ENCODE data around the gene CAPZB. TPM values are rescaled to one million over a fixed set of nuclear protein-coding genes. Genes with fewer than 3 reads are reported as not detected.

Gene CAPZB
- total and polyA plus RNA-seq, 2 donors (not counting 3 experiments of a cell fraction or from before 2014, with no cell fraction given), result 196 to 347 TPM

DNA sequence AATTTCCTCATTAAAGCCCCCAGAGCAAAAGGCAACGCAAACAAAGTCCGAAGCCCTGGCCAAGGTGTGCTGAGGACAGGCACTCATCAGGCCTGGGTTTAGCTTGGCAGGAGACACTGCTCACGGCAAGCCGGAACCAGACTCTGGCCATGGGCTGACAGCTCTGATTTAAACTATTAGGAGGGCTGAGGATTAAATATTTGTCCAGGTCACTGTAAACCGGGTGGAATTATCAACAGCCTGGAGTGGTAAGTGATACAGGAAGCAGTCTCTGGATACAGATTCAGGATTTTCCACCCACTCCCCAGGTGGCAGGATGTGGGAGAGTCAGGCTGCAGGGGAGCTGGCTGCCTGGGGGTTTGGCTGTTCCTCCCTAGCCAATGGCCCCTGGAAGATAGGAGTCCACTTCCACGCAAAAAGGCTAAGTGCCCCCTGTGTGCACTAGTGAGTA, 130.8 kb downstream of the CAPZB start:
- Histone ChIP-seq H3K9me3 (replicated peaks; ENCODE audit: control insufficient read depth, insufficient read depth, low read length) (no peaks in the 10 kb centered on the region), H3K36me3 (ENCODE audit: control insufficient read depth in 2 of 2, extremely low read depth in 1 of 2, insufficient read depth in 2 of 2, low read length in 2 of 2) (peaks cover 4 to 42% of the 10 kb centered on the region in 2 experiments)
- DNase-seq (ENCODE audit: low read depth, low spot score), result no peak

More for the DNA sequence above, 130.8 kb downstream of the CAPZB start:
- Histone ChIP-seq H3K79me2 (ENCODE audit: control insufficient read depth, insufficient read depth, low read length) (peaks cover 2% of the 10 kb centered on the region), H3K9me1 (replicated peaks; ENCODE audit: control insufficient read depth, extremely low read depth, insufficient read depth, low read length) (no peaks in the 10 kb centered on the region), H3K27me3 (ENCODE audit: control insufficient read depth in 2 of 2, insufficient read depth in 2 of 2, low read length in 2 of 2) (no peaks in the 10 kb centered on the region), H2AFZ (ENCODE audit: low read depth, low read length) (no peak overlapping the region), H3K27ac (ENCODE audit: insufficient read depth, low read depth, low read length) (no peak overlapping the region), H3K4me2 (ENCODE audit: insufficient read depth, low read length) (no peak overlapping the region), H3K4me3 (replicated peaks in 1 of 3; ENCODE audit: insufficient read depth in 1 of 3, low read depth in 1 of 3, low read length in 3 of 3) (no peak overlapping the region), H3K9ac (replicated peaks; ENCODE audit: extremely low read depth, insufficient read depth, low read length) (no peak overlapping the region), H4K20me1 (replicated peaks; ENCODE audit: control insufficient read depth, extremely low read depth, insufficient read depth, low read length) (no peaks in the 10 kb centered on the region), H3K4me1 (ENCODE audit: control insufficient read depth, extremely low read depth, insufficient read depth, low read length) (no peaks in the 10 kb centered on the region)
- intact Hi-C loops (cut with micrococcal nuclease) (no loop called here), dilution Hi-C loops (cut with MboI; ENCODE audit: extremely low pct_ligation_motif_present, low sequenced_read_pairs) (no loop called here)
- no peak for FAIRE-seq
- CTCF ChIA-PET, result interaction anchor here (1.1 to 1.7 kb wide), 3 partner anchors 9 to 13 kb away, joined by 3 to 6 read pairs (median 4); no protein-coding TSS in a partner anchor
- no TSS peak for BruUV-seq (replicated peaks)
- TF ChIP-seq FOS (IDR thresholded peaks at IDR 0.05; ENCODE audit: borderline replicate concordance, insufficient read depth, low read length) (no peak), MYC (IDR thresholded peaks at IDR 0.05; ENCODE audit: low read depth, low read length) (no peak), EZH2 (IDR thresholded peaks at IDR 0.05; ENCODE audit: borderline replicate concordance, low read depth, low read length, severe bottlenecking) (no peak), JUN (IDR thresholded peaks at IDR 0.05; ENCODE audit: borderline replicate concordance, insufficient read depth, insufficient read length, low read depth) (no peak), POLR2AphosphoS5 (IDR thresholded peaks at IDR 0.05; ENCODE audit: insufficient read depth, low read depth, low read length) (no peak), GATA2 (IDR thresholded peaks at IDR 0.05; ENCODE audit: insufficient read depth, insufficient read length, low read depth, low read length) (no peak), POLR2A (IDR thresholded peaks at IDR 0.05; ENCODE audit: low read depth, low read length) (no peak)
- TF ChIP-seq, protein P1, sequence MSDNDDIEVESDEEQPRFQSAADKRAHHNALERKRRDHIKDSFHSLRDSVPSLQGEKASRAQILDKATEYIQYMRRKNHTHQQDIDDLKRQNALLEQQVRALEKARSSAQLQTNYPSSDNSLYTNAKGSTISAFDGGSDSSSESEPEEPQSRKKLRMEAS (IDR thresholded peaks at IDR 0.05; ENCODE audit: insufficient read depth, insufficient read length), result no peak
- TF ChIP-seq, protein P2, sequence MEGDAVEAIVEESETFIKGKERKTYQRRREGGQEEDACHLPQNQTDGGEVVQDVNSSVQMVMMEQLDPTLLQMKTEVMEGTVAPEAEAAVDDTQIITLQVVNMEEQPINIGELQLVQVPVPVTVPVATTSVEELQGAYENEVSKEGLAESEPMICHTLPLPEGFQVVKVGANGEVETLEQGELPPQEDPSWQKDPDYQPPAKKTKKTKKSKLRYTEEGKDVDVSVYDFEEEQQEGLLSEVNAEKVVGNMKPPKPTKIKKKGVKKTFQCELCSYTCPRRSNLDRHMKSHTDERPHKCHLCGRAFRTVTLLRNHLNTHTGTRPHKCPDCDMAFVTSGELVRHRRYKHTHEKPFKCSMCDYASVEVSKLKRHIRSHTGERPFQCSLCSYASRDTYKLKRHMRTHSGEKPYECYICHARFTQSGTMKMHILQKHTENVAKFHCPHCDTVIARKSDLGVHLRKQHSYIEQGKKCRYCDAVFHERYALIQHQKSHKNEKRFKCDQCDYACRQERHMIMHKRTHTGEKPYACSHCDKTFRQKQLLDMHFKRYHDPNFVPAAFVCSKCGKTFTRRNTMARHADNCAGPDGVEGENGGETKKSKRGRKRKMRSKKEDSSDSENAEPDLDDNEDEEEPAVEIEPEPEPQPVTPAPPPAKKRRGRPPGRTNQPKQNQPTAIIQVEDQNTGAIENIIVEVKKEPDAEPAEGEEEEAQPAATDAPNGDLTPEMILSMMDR (IDR thresholded peaks at IDR 0.05; ENCODE audit: extremely low read depth in 1 of 2, insufficient read depth in 1 of 2, low read depth in 1 of 2, low read length in 2 of 2), result no peak
- POLR2A ChIA-PET, result no interaction called here
